Gastrocnemius medialis (tissue), 4 donors: ENCODE measurements around the gene PANK3.

Experiments
- CTCF ChIP-seq, 5 experiments: fragments of 450-650 bp in 3 of 5; fragments of 200-600 bp in 2 of 5; sonication (generic) in 2 of 5; IDR thresholded peaks in 4 of 5; conservative IDR thresholded peaks in 1 of 5; 1 replicate in 4 of 5; 2 replicates in 1 of 5; pipeline ENCODE4 v1.5.1; 2016 to 2019; ENCODE audit warnings: antibody characterized with exemption in 5 of 5, mild to moderate bottlenecking in 3 of 5, moderate library complexity in 3 of 5
- POLR2A ChIP-seq, 2 donors: fragments of 450-650 bp; IDR thresholded peaks; one replicate each; pipeline ENCODE4 v1.6.1; 2017; ENCODE audit warnings: antibody characterized with exemption in 2 of 2, mild to moderate bottlenecking in 2 of 2, moderate library complexity in 2 of 2

DNA sequence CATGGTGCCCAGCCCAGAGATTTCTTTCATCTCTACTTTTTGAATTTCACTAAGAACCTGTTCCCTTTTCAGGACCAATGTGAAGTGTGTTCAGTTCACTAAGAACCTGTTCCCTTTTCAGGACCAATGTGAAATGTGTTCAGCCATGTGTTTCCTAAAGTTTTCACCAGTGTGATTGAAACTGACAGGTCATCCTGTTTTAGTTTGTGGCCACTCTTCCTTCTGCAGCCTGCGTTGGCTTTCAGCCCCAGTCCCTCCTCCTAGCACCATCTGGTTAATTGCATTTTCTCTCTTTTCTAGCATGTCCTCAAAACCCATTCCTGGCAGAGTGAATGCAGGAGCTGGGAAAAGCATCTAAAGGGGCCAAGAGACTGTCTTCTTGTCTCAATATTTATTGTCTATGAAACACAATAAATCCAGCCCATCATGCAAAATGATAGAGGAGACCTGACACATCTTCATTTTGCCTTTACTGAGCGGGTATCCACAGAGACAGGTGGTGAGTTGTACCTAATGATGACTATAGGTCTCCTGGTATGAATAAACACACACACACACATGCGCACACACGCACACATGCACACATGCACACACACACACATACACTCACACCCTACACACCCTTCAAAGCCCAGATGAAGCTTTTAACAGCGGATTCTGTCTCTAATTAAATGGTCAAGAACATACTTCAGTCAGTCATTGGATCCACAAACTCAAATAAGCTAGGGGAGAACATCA, 6.1 kb upstream of the PANK3 start:
- TF ChIP-seq CTCF (IDR thresholded peaks at IDR 0.05 in 4 of 5, conservative IDR thresholded peaks at IDR 0.05 in 1 of 5) = no peak
- no peak for TF ChIP-seq POLR2A (IDR thresholded peaks at IDR 0.05)
